ENCODE measurements around the gene KLHDC8B. TPM values are rescaled to one million over a fixed set of nuclear protein-coding genes. Genes with fewer than 3 reads are reported as not detected.

KLHDC8B gene
- total RNA-seq, 1 donor from 2014 or later: 15.5 TPM

Other genes starting within 250 kb of the KLHDC8B start
- gene P4HTM, start 181.4 kb upstream of the KLHDC8B start, total RNA-seq: 47.5 TPM
- gene WDR6, start 164.2 kb upstream of the KLHDC8B start, total RNA-seq: 87.8 TPM
- gene DALRD3, start 153.0 kb upstream of the KLHDC8B start, total RNA-seq: 38.1 TPM
- gene NDUFAF3, start 149.5 kb upstream of the KLHDC8B start, total RNA-seq: 24.1 TPM
- 98.1 TPM for gene IMPDH2, start 142.2 kb upstream of the KLHDC8B start, total RNA-seq
- gene QRICH1, start 77.5 kb upstream of the KLHDC8B start, total RNA-seq: 140 TPM
- gene QARS1, start 66.8 kb upstream of the KLHDC8B start, total RNA-seq: 107 TPM
- gene USP19, start 50.8 kb upstream of the KLHDC8B start, total RNA-seq: 42.8 TPM
- 56.3 TPM for gene LAMB2, start 38.5 kb upstream of the KLHDC8B start, total RNA-seq
- 13.0 TPM for gene CCDC71, start 5.3 kb upstream of the KLHDC8B start, total RNA-seq
- gene C3orf62, start 105.6 kb downstream of the KLHDC8B start, total RNA-seq: 7.4 TPM
- gene USP4, start 168.5 kb downstream of the KLHDC8B start, total RNA-seq: 26.3 TPM
- gene GPX1, start 186.8 kb downstream of the KLHDC8B start, total RNA-seq: 44.7 TPM
- gene RHOA, start 240.4 kb downstream of the KLHDC8B start, total RNA-seq: 104 TPM
- gene TCTA, start 240.8 kb downstream of the KLHDC8B start, total RNA-seq: 9.3 TPM